Adrenal gland (tissue), 12 donors: ENCODE data around the gene SLC20A1. TPM values are rescaled to one million over a fixed set of nuclear protein-coding genes. Genes with fewer than 3 reads are reported as not detected.

Experiments
- DNase-seq, 7 donors: peaks; one replicate each; pipeline ENCODE4 v3.0.0-alpha.2; 2019 to 2020
- H3K27ac ChIP-seq, 5 donors: fragments of 200-600 bp; sonication (generic) in 4 of 5; 1 replicate in 3 of 5; 2 replicates in 2 of 5; pipeline versions ENCODE4 v1.5.1 to v1.8.0; 2016 to 2020; ENCODE audit warnings: mild to moderate bottlenecking in 1 of 5
- H3K27me3 ChIP-seq: fragments of 200-600 bp; 2 replicates; pipeline ENCODE4 v1.8.0; 2021
- H3K36me3 ChIP-seq, 2 donors: fragments of 200-600 bp; replicated peaks in 1 of 2; 1 replicate in 1 of 2; 2 replicates in 1 of 2; pipeline versions ENCODE4 v1.5.1 to v1.8.0; 2018 to 2022
- H3K4me1 ChIP-seq, 2 donors: fragments of 200-600 bp; replicated peaks in 1 of 2; 1 replicate in 1 of 2; 2 replicates in 1 of 2; pipeline versions ENCODE4 v1.5.1 to v1.8.0; 2018 to 2021
- H3K4me3 ChIP-seq, 4 donors: fragments of 200-600 bp; sonication (generic) in 3 of 4; one replicate each; pipeline ENCODE4 v1.5.1; 2016 to 2018
- H3K9me3 ChIP-seq, 3 donors: fragments of 200-600 bp; sonication (generic) in 1 of 3; replicated peaks in 1 of 3; 1 replicate in 2 of 3; 2 replicates in 1 of 3; pipeline versions ENCODE4 v1.5.1 to v1.8.0; 2016 to 2021
- POLR2A ChIP-seq, 2 donors: fragments of 450-650 bp; IDR thresholded peaks; one replicate each; pipeline ENCODE4 v1.6.1; 2017; ENCODE audit warnings: antibody characterized with exemption in 2 of 2, mild to moderate bottlenecking in 2 of 2, moderate library complexity in 1 of 2
- WGBS, 4 donors: extraction: QIAGEN DNeasy Blood & Tissue Kit in 2 of 4; methylation state at CpG; one replicate each; pipeline versions ENCODE4 v1.1.5 to v1.1.7; 2013 to 2017; 5-methylcytosine and 5-hydroxymethylcytosine counted together
- intact Hi-C, 2 donors: fragments of 100-400 bp; cut with DNase I; formaldehyde crosslinking; loops; one replicate each; pipeline versions ENCODE4 v1.14.1 to v1.15.0; 2022 to 2023
- polyA plus RNA-seq, 3 donors: library from polyadenylated mRNA; stranded (reverse); fragments of 200-250 nt in 2 of 3; fragments of 350-450 nt in 1 of 3; fragmentation: Illumina TruSeq in 1 of 3; extraction: RNeasy Lipid Tissue Mini Kit (QIAGEN cat#74804) in 1 of 3; gene quantifications; one replicate each; pipeline ENCODE4 v1.2.3, GENCODE V29; 2013 to 2014
- total RNA-seq, 9 donors: library from RNA; depleted of rRNA in 4 of 9; stranded (reverse); fragments of >200 nt in 4 of 9; fragments of 120-200 nt in 1 of 9; fragmentation: NEBNext Ultra II Directional in 1 of 9; extraction: Animal tissue kit (Norgen Biotek cat#: 25700) in 1 of 9; gene quantifications; one replicate each; pipeline versions ENCODE4 v1.1.0 to v1.2.4, GENCODE V29; 2013 to 2023
- TF ChIP-seq, protein P1 (sequence below), 6 experiments: fragments of 450-650 bp in 4 of 6; fragments of 200-600 bp in 2 of 6; sonication (generic) in 1 of 6; IDR thresholded peaks; 1 replicate in 5 of 6; 2 replicates in 1 of 6; pipeline versions ENCODE4 v1.5.1 to v1.8.0; 2016 to 2021; ENCODE audit warnings: antibody characterized with exemption in 6 of 6, mild to moderate bottlenecking in 2 of 6, moderate library complexity in 1 of 6
- donor health status: healthy with polysubstance abuse.
- donor health status: Bipolar disorder and iron deficiency.
- donor health status: DM: yes; HTN: yes; CAD: no.
- donor health status: DM: no; HTN: no; CAD: no.
- donor health status: DM: no; HTN: no; CAD: no.
- donor health status: DM: yes; HTN: yes; CAD: no.

Gene SLC20A1
- total and polyA plus RNA-seq, 12 donors: 6.9 to 28.1 (median 21.5) TPM

DNA sequence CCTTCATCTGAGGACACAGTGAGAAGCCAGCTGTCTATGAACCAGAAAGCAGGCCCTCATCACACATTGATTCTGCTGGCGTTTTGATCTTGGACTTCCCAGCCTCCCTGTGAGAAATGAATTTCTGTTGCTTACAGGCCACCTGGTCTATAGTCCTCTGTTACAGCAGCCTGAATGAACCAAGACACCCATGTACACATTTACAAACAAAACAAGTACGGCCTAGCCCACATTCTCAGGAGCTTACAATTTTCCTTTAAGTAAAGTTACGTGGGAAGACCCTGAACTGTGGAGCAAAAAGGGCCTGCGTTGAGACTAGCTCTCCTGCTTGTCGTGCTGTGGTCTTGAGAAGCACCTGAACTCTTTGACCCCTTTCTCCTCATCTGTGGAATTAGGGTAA is 12.0 kb upstream of the SLC20A1 start:
- peaks cover 0 to 4% of the 10 kb centered on the region in 2 donors for H3K4me1 ChIP-seq
- no peak overlapping the region for H3K27ac ChIP-seq
- H3K27me3 ChIP-seq: no peaks in the 10 kb centered on the region
- H3K9me3 ChIP-seq: no peaks in the 10 kb centered on the region
- H3K36me3 ChIP-seq: no peaks in the 10 kb centered on the region
- 84 to 96% (median 91%) methylated on average over 5 of the region's 5 CpGs for WGBS, 4 donors
- TF ChIP-seq POLR2A (IDR thresholded peaks at IDR 0.05): no peak
- TF ChIP-seq, protein P1, sequence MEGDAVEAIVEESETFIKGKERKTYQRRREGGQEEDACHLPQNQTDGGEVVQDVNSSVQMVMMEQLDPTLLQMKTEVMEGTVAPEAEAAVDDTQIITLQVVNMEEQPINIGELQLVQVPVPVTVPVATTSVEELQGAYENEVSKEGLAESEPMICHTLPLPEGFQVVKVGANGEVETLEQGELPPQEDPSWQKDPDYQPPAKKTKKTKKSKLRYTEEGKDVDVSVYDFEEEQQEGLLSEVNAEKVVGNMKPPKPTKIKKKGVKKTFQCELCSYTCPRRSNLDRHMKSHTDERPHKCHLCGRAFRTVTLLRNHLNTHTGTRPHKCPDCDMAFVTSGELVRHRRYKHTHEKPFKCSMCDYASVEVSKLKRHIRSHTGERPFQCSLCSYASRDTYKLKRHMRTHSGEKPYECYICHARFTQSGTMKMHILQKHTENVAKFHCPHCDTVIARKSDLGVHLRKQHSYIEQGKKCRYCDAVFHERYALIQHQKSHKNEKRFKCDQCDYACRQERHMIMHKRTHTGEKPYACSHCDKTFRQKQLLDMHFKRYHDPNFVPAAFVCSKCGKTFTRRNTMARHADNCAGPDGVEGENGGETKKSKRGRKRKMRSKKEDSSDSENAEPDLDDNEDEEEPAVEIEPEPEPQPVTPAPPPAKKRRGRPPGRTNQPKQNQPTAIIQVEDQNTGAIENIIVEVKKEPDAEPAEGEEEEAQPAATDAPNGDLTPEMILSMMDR (IDR thresholded peaks at IDR 0.05): no peak
- no peak for DNase-seq
- intact Hi-C loops: no loop called here
- no peak overlapping the region for H3K4me3 ChIP-seq

DNA sequence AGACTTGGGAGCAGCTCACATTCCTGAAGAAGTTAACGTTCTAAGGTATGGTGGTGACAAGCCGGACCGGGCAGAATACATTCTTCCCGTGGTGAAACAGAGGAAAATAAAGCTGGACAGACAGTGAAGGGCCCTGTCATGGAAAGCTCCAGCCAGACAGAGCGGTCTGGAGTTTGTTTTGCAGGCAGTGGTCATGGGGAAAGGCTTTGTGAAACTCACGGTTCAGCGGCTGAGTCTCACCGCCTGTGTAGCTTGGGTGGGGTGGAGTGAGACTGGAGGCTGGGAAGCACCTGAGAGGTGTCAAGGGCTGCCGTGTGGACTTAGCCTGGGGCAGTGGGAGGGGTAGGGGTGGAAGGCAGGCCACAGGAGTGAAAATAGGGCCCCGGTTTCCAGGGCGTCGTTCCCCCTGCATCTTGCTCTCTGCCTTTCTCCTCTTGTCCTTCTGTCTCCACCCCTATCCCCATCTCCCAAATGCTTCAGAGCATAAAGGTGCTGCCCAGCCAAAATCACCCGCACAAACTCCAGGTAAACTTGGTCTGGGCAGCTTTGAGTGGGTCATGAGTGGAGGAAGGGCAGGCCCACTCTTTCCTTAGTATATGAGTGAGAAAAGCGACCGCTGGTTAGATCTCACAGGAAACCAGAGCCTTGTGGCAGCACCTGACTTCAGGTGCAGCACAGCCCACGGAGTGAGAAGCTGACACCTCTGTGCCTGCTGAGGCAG is 11.4 kb upstream of the SLC20A1 start:
- DNase-seq: peak in 2 of 7 donors; percentile 11 to 30
- peaks cover 0 to 4% of the 10 kb centered on the region in 2 donors for H3K4me1 ChIP-seq
- no peaks in the 10 kb centered on the region for H3K36me3 ChIP-seq
- no peak overlapping the region for H3K4me3 ChIP-seq
- H3K27me3 ChIP-seq: no peaks in the 10 kb centered on the region
- 87 to 92% (median 89%) methylated on average over 16 of the region's 16 CpGs for WGBS, 4 donors
- H3K9me3 ChIP-seq: no peaks in the 10 kb centered on the region
- intact Hi-C loops: no loop called here
- TF ChIP-seq, protein P1 (IDR thresholded peaks at IDR 0.05): no peak
- no peak for TF ChIP-seq POLR2A (IDR thresholded peaks at IDR 0.05)
- no peak overlapping the region for H3K27ac ChIP-seq

DNA sequence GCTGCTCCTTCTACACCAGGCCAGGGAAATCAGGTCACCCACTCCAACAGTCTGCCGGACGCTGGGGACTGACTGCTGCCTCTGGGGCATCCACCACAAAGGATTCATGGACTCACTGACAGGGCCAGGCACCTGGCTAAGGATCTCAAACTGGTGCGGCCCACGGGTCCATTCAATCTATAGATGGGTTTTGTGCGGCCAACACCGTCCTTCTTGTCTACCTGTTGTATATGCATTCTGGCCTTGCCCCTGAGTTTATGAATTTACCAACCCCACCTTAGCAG is 10.9 kb upstream of the SLC20A1 start:
- Histone ChIP-seq H3K4me3 (no peak overlapping the region), H3K36me3 (no peaks in the 10 kb centered on the region), H3K4me1 (peaks cover 0 to 4% of the 10 kb centered on the region in 2 donors), H3K27ac (no peak overlapping the region), H3K27me3 (no peaks in the 10 kb centered on the region), H3K9me3 (no peaks in the 10 kb centered on the region)
- TF ChIP-seq, protein P1 (IDR thresholded peaks at IDR 0.05): no peak
- no peak for TF ChIP-seq POLR2A (IDR thresholded peaks at IDR 0.05)
- DNase-seq: peak in 1 of 7 donors; percentile 9
- WGBS, 4 donors: 85 to 98% (median 95%) methylated on average over 4 to 6 of the region's 6 CpGs
- intact Hi-C loops: no loop called here

DNA sequence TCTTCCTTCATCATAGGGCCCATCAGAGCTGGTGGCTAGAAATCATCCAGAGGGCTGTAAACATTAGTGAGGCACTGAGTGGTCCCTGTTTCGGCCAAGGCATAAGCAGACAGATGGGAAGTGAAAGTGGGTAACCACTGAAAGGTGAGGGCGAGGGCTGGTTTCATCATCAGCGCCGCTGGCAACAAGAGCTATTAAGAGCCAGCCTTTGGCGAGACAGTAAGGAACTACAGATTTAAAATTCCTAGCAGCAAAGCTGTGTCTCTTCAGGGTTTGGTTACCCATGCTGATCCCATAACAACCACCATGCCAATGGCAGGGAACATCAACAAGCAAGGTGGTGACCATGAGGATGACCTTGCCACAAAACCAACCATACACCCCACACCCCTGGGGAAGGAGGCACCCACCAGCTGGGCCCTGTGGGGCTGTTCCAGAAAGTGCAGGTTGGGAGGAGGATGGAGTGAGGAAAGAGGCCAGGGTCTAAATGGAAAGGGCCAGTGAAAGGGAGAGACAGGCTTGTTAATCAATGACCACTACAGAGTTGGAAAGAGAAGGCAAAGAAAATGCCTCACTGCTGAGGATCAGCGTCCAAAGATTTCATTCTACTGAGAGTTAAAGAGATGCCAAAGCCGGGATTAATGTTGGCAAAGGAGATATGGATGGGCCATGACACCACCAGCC is 9.0 kb upstream of the SLC20A1 start:
- no peaks in the 10 kb centered on the region for H3K36me3 ChIP-seq
- 65 to 89% (median 87%) methylated on average over 7 of the region's 7 CpGs for WGBS, 4 donors
- no peak overlapping the region for H3K4me3 ChIP-seq
- H3K27me3 ChIP-seq: no peaks in the 10 kb centered on the region
- peak in 2 of 7 donors; percentile 7 to 41 for DNase-seq
- H3K9me3 ChIP-seq: no peaks in the 10 kb centered on the region
- intact Hi-C loops: no loop called here
- no peaks in the 10 kb centered on the region for H3K4me1 ChIP-seq
- no peak overlapping the region for H3K27ac ChIP-seq
- TF ChIP-seq, protein P1 (IDR thresholded peaks at IDR 0.05): no peak
- TF ChIP-seq POLR2A (IDR thresholded peaks at IDR 0.05): no peak
